Measurements from ENCODE around the gene CAPN8. TPM values are rescaled to one million over a fixed set of nuclear protein-coding genes. Genes with fewer than 3 reads are reported as not detected.

The CAPN8 gene
- total and polyA plus RNA-seq, 2 donors (not counting 1 experiment from before 2014, with no cell fraction given) = 0.37 to 0.52 TPM

DNA sequence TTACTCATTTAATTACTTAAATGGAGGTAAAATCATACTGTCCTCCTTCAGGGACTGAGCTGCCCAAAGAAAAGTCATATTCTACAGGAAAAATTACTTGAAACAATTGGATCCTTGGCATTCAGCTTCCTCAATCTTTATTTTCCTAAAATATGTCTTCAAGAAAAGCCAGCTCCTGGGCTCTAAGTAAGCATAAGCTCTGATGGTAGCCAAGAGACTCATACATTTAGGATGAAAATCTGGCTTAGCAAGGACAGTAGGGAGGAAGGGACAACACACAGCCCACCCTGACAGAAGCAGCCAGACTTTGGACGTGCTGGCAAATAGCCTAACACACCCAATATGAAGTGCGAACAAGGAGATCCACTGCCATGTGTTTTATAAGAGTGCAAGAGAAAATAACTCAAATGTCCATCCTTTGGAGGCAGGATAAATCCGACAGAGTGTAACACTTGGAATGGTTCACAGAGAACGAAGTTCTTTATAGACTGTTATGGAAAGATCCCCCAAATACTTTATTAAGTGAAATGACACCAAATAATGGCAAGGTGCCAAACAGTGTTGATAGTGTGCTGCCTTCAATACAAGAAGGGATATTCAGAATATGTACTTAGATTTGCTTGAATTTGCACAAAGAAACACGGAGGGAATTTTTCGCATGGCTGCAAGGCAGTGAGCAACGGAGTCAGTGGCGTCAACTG is 14.1 kb downstream of the CAPN8 start:
- Histone ChIP-seq H4K20me1 (ENCODE audit: control insufficient read depth, insufficient read depth, low read length, poor library complexity, severe bottlenecking) (no peaks in the 10 kb centered on the region), H3K79me2 (ENCODE audit: control insufficient read depth, insufficient read depth, low read length) (no peaks in the 10 kb centered on the region), H3K27me3 (replicated peaks in 1 of 4; ENCODE audit: control extremely low read depth in 1 of 4, control insufficient read depth in 3 of 4, insufficient read depth in 4 of 4, low read length in 3 of 4) (peaks cover 0 to 6% (median 0%) of the 10 kb centered on the region in 4 experiments), H3K27ac (ENCODE audit: low read length in 2 of 2) (no peak overlapping the region), H3K4me2 (replicated peaks; ENCODE audit: low read depth, low read length, poor library complexity, severe bottlenecking) (no peak overlapping the region), H3K9ac (ENCODE audit: low read length) (no peak overlapping the region), H3K9me3 (ENCODE audit: control extremely low read depth in 1 of 3, control insufficient read depth in 2 of 3, insufficient read depth in 1 of 3, low read length in 2 of 3) (no peaks in the 10 kb centered on the region), H3K4me1 (ENCODE audit: control insufficient read depth in 2 of 2, insufficient read depth in 2 of 2, low read length in 2 of 2) (no peaks in the 10 kb centered on the region), H3K36me3 (replicated peaks in 1 of 2; ENCODE audit: control extremely low read depth in 1 of 2, control insufficient read depth in 1 of 2, extremely low read depth in 1 of 2, insufficient read depth in 2 of 2, low read length in 1 of 2) (no peaks in the 10 kb centered on the region), H3K4me3 (ENCODE audit: control extremely low read depth in 1 of 5, extremely low read depth in 1 of 5, insufficient read depth in 1 of 5, low read depth in 2 of 5, low read length in 4 of 5) (no peak overlapping the region), H2AFZ (ENCODE audit: insufficient read depth, low read depth, low read length, poor library complexity, severe bottlenecking) (no peak overlapping the region)
- Mint-ChIP-seq H3K27me3 (peaks cover 29% of the 10 kb centered on the region), H3K9me3 (ENCODE audit: insufficient read depth) (no peaks in the 10 kb centered on the region), H3K4me3 (no peak overlapping the region), H3K4me1 (no peaks in the 10 kb centered on the region), H3K27ac (no peak overlapping the region)
- ATAC-seq (ENCODE audit: low read depth) (no peak), DNase-seq (no peak)
- 100% methylated on average over 2 of the region's 8 CpGs for WGBS (ENCODE audit: insufficient coverage)
- ChIA-PET POLR2A (no interaction called here), CTCF (no interaction called here)
- TF ChIP-seq, protein P1, sequence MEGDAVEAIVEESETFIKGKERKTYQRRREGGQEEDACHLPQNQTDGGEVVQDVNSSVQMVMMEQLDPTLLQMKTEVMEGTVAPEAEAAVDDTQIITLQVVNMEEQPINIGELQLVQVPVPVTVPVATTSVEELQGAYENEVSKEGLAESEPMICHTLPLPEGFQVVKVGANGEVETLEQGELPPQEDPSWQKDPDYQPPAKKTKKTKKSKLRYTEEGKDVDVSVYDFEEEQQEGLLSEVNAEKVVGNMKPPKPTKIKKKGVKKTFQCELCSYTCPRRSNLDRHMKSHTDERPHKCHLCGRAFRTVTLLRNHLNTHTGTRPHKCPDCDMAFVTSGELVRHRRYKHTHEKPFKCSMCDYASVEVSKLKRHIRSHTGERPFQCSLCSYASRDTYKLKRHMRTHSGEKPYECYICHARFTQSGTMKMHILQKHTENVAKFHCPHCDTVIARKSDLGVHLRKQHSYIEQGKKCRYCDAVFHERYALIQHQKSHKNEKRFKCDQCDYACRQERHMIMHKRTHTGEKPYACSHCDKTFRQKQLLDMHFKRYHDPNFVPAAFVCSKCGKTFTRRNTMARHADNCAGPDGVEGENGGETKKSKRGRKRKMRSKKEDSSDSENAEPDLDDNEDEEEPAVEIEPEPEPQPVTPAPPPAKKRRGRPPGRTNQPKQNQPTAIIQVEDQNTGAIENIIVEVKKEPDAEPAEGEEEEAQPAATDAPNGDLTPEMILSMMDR (IDR thresholded peaks at IDR 0.05) = no peak
- TF ChIP-seq EZH2 (IDR thresholded peaks at IDR 0.05; ENCODE audit: borderline replicate concordance, insufficient read depth, low read depth, low read length, poor library complexity, severe bottlenecking) = no peak
- intact Hi-C loops (cut with micrococcal nuclease) = no loop called here

DNA sequence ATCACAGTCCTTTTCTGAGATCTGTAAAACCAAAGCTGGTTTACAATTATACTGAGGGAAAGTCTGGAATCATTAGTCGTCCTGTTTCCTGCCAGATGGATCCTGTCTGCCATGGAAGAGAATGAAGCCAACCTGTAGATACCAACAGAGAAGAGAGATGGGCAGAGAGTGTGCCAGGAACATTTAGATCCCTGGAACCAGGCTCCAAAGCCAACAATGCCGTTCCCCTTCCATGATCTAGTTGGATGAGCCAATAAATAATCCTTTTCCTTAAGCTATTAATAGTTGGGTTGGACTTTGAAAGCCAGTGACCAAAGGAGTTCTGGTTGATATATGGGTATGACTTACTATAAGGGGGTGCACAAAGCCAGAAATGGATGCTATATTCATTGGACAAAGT is 15.0 kb downstream of the CAPN8 start:
- ATAC-seq (ENCODE audit: low read depth) = no peak

More for the DNA sequence above, 15.0 kb downstream of the CAPN8 start:
- no peak overlapping the region for H3K4me2 ChIP-seq (replicated peaks; ENCODE audit: low read depth, low read length, poor library complexity, severe bottlenecking)
- no peaks in the 10 kb centered on the region for H3K4me1 Mint-ChIP-seq
- CTCF ChIA-PET = no interaction called here
- H3K27me3 Mint-ChIP-seq = peaks cover 30% of the 10 kb centered on the region
- no peak for TF ChIP-seq EZH2 (IDR thresholded peaks at IDR 0.05; ENCODE audit: borderline replicate concordance, insufficient read depth, low read depth, low read length, poor library complexity, severe bottlenecking)
- TF ChIP-seq, protein P1 (IDR thresholded peaks at IDR 0.05) = no peak
- no peak overlapping the region for H3K27ac ChIP-seq (ENCODE audit: low read length in 2 of 2)
- H2AFZ ChIP-seq (ENCODE audit: insufficient read depth, low read depth, low read length, poor library complexity, severe bottlenecking) = no peak overlapping the region
- H3K9ac ChIP-seq (ENCODE audit: low read length) = no peak overlapping the region
- no peaks in the 10 kb centered on the region for H3K9me3 Mint-ChIP-seq (ENCODE audit: insufficient read depth)
- no peak overlapping the region for H3K4me3 ChIP-seq (ENCODE audit: control extremely low read depth in 1 of 5, extremely low read depth in 1 of 5, insufficient read depth in 1 of 5, low read depth in 2 of 5, low read length in 4 of 5)
- H3K27ac Mint-ChIP-seq = no peak overlapping the region
- no peak for DNase-seq
- no peak overlapping the region for H3K4me3 Mint-ChIP-seq
- 100% methylated on average over 1 of the region's 2 CpGs for WGBS (ENCODE audit: insufficient coverage)
- peaks cover 0 to 3% (median 0%) of the 10 kb centered on the region in 4 experiments for H3K27me3 ChIP-seq (replicated peaks in 1 of 4; ENCODE audit: control extremely low read depth in 1 of 4, control insufficient read depth in 3 of 4, insufficient read depth in 4 of 4, low read length in 3 of 4)
- no peaks in the 10 kb centered on the region for H3K36me3 ChIP-seq (replicated peaks in 1 of 2; ENCODE audit: control extremely low read depth in 1 of 2, control insufficient read depth in 1 of 2, extremely low read depth in 1 of 2, insufficient read depth in 2 of 2, low read length in 1 of 2)
- no peaks in the 10 kb centered on the region for H3K9me3 ChIP-seq (ENCODE audit: control extremely low read depth in 1 of 3, control insufficient read depth in 2 of 3, insufficient read depth in 1 of 3, low read length in 2 of 3)
- intact Hi-C loops (cut with micrococcal nuclease) = no loop called here
- no peaks in the 10 kb centered on the region for H3K79me2 ChIP-seq (ENCODE audit: control insufficient read depth, insufficient read depth, low read length)
- POLR2A ChIA-PET = no interaction called here
- no peaks in the 10 kb centered on the region for H3K4me1 ChIP-seq (ENCODE audit: control insufficient read depth in 2 of 2, insufficient read depth in 2 of 2, low read length in 2 of 2)
- H4K20me1 ChIP-seq (ENCODE audit: control insufficient read depth, insufficient read depth, low read length, poor library complexity, severe bottlenecking) = no peaks in the 10 kb centered on the region

All from B cell (primary cell).